ENCODE results near the gene NPLOC4.

- TF ChIP-seq REST (IDR thresholded peaks at IDR 0.05) (no peak), MAX (IDR thresholded peaks at IDR 0.05) (no peak), CTCF (IDR thresholded peaks at IDR 0.05; ENCODE audit: low read depth, low read length, missing input control) (no peak), HNF4G (IDR thresholded peaks at IDR 0.05) (no peak), JUND (IDR thresholded peaks at IDR 0.05) (no peak), TAF1 (conservative IDR thresholded peaks at IDR 0.05) (no peak), ZBTB33 (IDR thresholded peaks at IDR 0.05) (no peak), YY1 (IDR thresholded peaks at IDR 0.05) (no peak), EGR1 (IDR thresholded peaks at IDR 0.05; ENCODE audit: low read depth in 2 of 2) (no peak), ATF3 (IDR thresholded peaks at IDR 0.05) (no peak), FOXA1 (IDR thresholded peaks at IDR 0.05) (no peak), GABPA (IDR thresholded peaks at IDR 0.05 in 1 of 2, conservative IDR thresholded peaks at IDR 0.05 in 1 of 2) (no peak)
Measured at GRCh38 chr17:81558941-81559806, 77.7 kb downstream of the NPLOC4 start.
